Smooth muscle cell (in vitro differentiated cells): ENCODE measurements around the gene CNKSR1. TPM values are rescaled to one million over a fixed set of nuclear protein-coding genes. Genes with fewer than 3 reads are reported as not detected.

ENCODE experiments used
- DNase-seq: peaks from one replicate; lab custom pipeline; 2025; ENCODE audit not compliant: unreplicated experiment; lab: John Stamatoyannopoulos, UW
- H2AFZ ChIP-seq: fragments of 200-600 bp; sonication (generic); 2 replicates; pipeline ENCODE4 v1.6.0; 2016; ENCODE audit warnings: antibody characterized with exemption, low read depth, mild to moderate bottlenecking
- H3F3A ChIP-seq: fragments of 200-600 bp; sonication (generic); 2 replicates; pipeline ENCODE4 v1.6.0; 2017; ENCODE audit warnings: antibody characterized with exemption, low read depth
- H3K27ac ChIP-seq: fragments of 200-600 bp; sonication (generic); 2 replicates; pipeline ENCODE4 v1.5.1; 2016; ENCODE audit warnings: low read depth, mild to moderate bottlenecking
- H3K27me3 ChIP-seq: fragments of 200-600 bp; sonication (generic); 2 replicates; pipeline ENCODE4 v1.6.1; 2016; ENCODE audit warnings: low read depth, mild to moderate bottlenecking
- H3K36me3 ChIP-seq: fragments of 200-600 bp; sonication (generic); 2 replicates; pipeline ENCODE4 v1.5.1; 2016; ENCODE audit warnings: low read depth
- H3K4me1 ChIP-seq: fragments of 200-600 bp; sonication (generic); 2 replicates; pipeline ENCODE4 v1.5.1; 2016; ENCODE audit warnings: low read depth
- H3K4me2 ChIP-seq: fragments of 200-600 bp; sonication (generic); 2 replicates; pipeline ENCODE4 v1.6.0; 2016; ENCODE audit warnings: mild to moderate bottlenecking
- H3K4me3 ChIP-seq: fragments of 200-600 bp; sonication (generic); 2 replicates; pipeline ENCODE4 v1.5.1; 2016; ENCODE audit warnings: mild to moderate bottlenecking
- H3K79me2 ChIP-seq: fragments of 200-600 bp; sonication (generic); 2 replicates; pipeline ENCODE4 v1.6.0; 2016; ENCODE audit warnings: low read depth, mild to moderate bottlenecking
- H3K9ac ChIP-seq: fragments of 200-600 bp; sonication (generic); 2 replicates; pipeline ENCODE4 v1.6.0; 2016; ENCODE audit warnings: low read depth
- H3K9me3 ChIP-seq: fragments of 200-600 bp; sonication (generic); replicated peaks from 2 replicates; pipeline ENCODE4 v1.5.1; 2016; ENCODE audit warnings: low read depth
- H4K20me1 ChIP-seq: fragments of 200-600 bp; sonication (generic); 2 replicates; pipeline ENCODE4 v1.6.0; 2016; ENCODE audit warnings: low read depth
- CTCF ChIP-seq: fragments of 200-600 bp; sonication (generic); IDR thresholded peaks from 2 replicates; pipeline ENCODE4 v1.5.1; 2017; ENCODE audit warnings: borderline replicate concordance, mild to moderate bottlenecking, antibody characterized with exemption; ENCODE audit not compliant: insufficient read depth, poor library complexity, severe bottlenecking
- WGBS: methylation state at CpG from one replicate; pipeline ENCODE4 v1.1.7; 2016; ENCODE audit warnings: low lambda C conversion rate; 5-methylcytosine and 5-hydroxymethylcytosine counted together
- polyA plus RNA-seq: library from polyadenylated mRNA; unstranded; fragments of >200 nt; fragmentation: Nextera tagmentation; extraction: Ambion mirVana; gene quantifications from 2 replicates; pipeline ENCODE4 v1.2.1, GENCODE V29; 2016
- total RNA-seq: library from RNA; depleted of rRNA; stranded (reverse); fragments of >200 nt; gene quantifications from 2 replicates; pipeline ENCODE4 v1.2.3, GENCODE V29; 2014

CNKSR1 gene
- total and polyA plus RNA-seq, 2 experiments from 2014 or later = 1.4 to 6.6 TPM

- Histone ChIP-seq H3F3A (no peaks in the 10 kb centered on the region), H3K4me3 (no peak overlapping the region), H3K4me2 (no peak overlapping the region), H3K79me2 (no peaks in the 10 kb centered on the region), H2AFZ (no peak overlapping the region), H4K20me1 (no peaks in the 10 kb centered on the region), H3K36me3 (no peaks in the 10 kb centered on the region), H3K9me3 (no peaks in the 10 kb centered on the region), H3K27ac (no peak overlapping the region), H3K27me3 (no peaks in the 10 kb centered on the region), H3K4me1 (no peaks in the 10 kb centered on the region), H3K9ac (no peak overlapping the region)
- WGBS = 92% methylated on average over 11 of the region's 11 CpGs
- no peak for DNase-seq
- no peak for TF ChIP-seq CTCF
Measured at GRCh38 chr1:26218906-26219494, 41.7 kb downstream of the CNKSR1 start.

DNA sequence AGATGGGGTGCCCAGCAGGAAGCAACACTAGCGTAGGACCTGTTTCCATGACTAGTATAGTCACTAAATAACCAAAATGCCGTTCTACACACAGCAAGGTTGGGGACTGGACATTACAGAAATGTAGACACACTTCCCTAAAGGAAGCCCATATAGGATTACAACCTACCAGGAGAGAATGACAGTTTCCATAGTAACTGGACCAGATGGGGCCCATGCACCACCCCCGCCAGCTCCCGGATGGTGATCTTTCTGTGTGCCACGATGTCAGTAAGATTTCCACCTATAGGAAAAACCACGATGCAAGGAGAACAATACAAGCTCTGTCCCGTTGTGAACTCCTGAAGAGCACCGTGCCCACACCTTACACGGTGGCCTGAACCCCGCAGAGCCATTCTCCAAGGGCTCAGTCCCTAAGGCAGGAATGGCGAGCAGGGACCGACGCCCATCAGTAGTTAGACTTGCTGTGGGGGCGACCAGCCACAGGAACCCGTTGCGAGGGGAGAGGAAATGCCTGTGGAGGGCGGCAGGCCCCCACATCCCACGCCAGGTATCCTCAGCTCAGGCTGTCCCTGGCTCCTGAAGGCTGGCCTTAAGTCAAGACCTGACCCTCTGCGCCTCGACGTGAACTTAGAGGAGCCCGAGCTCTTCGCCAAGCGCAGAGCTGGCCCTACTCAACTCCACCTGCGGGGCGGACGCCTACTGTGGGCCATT, 43.1 kb downstream of the CNKSR1 start:
- no peak overlapping the region for H3K9ac ChIP-seq
- TF ChIP-seq CTCF = no peak
- WGBS = 86% methylated on average over 27 of the region's 27 CpGs
- no peaks in the 10 kb centered on the region for H4K20me1 ChIP-seq
- no peaks in the 10 kb centered on the region for H3F3A ChIP-seq
- no peak overlapping the region for H2AFZ ChIP-seq
- H3K36me3 ChIP-seq = no peaks in the 10 kb centered on the region
- H3K27me3 ChIP-seq = no peaks in the 10 kb centered on the region
- no peak for DNase-seq
- no peaks in the 10 kb centered on the region for H3K4me1 ChIP-seq
- no peak overlapping the region for H3K4me3 ChIP-seq
- H3K27ac ChIP-seq = no peak overlapping the region
- H3K9me3 ChIP-seq = no peaks in the 10 kb centered on the region
- no peaks in the 10 kb centered on the region for H3K79me2 ChIP-seq
- no peak overlapping the region for H3K4me2 ChIP-seq

GRCh38 chr1:26221094-26221493, 43.8 kb downstream of the CNKSR1 start:
- WGBS = 100% methylated on average over 2 of the region's 2 CpGs
- Histone ChIP-seq H3K9ac (no peak overlapping the region), H3F3A (no peaks in the 10 kb centered on the region), H3K4me3 (no peak overlapping the region), H2AFZ (no peak overlapping the region), H3K9me3 (no peaks in the 10 kb centered on the region), H3K4me2 (no peak overlapping the region), H3K27ac (no peak overlapping the region), H3K4me1 (no peaks in the 10 kb centered on the region), H3K79me2 (no peaks in the 10 kb centered on the region), H3K27me3 (no peaks in the 10 kb centered on the region), H4K20me1 (no peaks in the 10 kb centered on the region), H3K36me3 (no peaks in the 10 kb centered on the region)
- no peak for TF ChIP-seq CTCF
- DNase-seq = no peak

DNA sequence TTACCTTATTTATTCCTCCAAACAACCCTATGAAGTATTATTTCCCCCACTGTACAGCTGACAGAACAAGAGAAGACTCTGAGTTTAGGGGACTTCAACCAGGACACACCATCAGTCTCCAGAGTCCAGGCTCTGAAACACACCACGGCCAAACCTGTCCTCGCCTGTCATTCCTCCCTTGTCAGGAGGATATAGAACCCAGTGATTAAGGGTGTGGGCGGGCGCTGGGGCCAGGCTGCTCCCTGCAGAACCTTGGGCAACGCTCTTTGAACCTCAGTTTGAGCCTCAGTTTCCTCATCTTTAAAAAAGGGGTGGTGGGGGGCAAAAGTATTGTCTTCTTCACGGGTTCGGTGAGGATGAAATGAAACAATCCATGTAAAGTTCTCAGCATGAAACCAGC, 47.3 kb downstream of the CNKSR1 start:
- H2AFZ ChIP-seq = no peak overlapping the region
- peak overlapping the region; percentile 81 for H3K4me2 ChIP-seq
- no peaks in the 10 kb centered on the region for H4K20me1 ChIP-seq
- no peaks in the 10 kb centered on the region for H3K4me1 ChIP-seq
- WGBS = 81% methylated on average over 7 of the region's 7 CpGs
- no peaks in the 10 kb centered on the region for H3K79me2 ChIP-seq
- no peaks in the 10 kb centered on the region for H3F3A ChIP-seq
- H3K36me3 ChIP-seq = no peaks in the 10 kb centered on the region
- no peaks in the 10 kb centered on the region for H3K27me3 ChIP-seq
- TF ChIP-seq CTCF = no peak
- no peaks in the 10 kb centered on the region for H3K9me3 ChIP-seq
- no peak overlapping the region for H3K9ac ChIP-seq
- no peak for DNase-seq
- H3K4me3 ChIP-seq = peak overlapping the region; percentile 40
- no peak overlapping the region for H3K27ac ChIP-seq
